IMR-90 (cell line): ENCODE measurements around the gene RORC. TPM values are rescaled to one million over a fixed set of nuclear protein-coding genes. Genes with fewer than 3 reads are reported as not detected.
A peak's percentile ranks its signal among the peaks of the same experiment; 100 is the strongest.

ENCODE experiments used
- ATAC-seq: fragments of 200-7000 bp; cut with Tn5 transposase; 2 replicates; pipeline ENCODE4 v1.9.1; 2020; ENCODE audit warnings: low read depth, mild to moderate bottlenecking, moderate library complexity
- BruUV-seq: library from RNA; stranded (reverse); fragments of 400-500 nt; replicated peaks from 2 replicates; lab custom pipeline; 2021; lab: Mats Ljungman, UMichigan
- CTCF ChIA-PET: fragments of 300-600 bp; formaldehyde crosslinking; extraction: SDS; loops from one replicate; lab custom pipeline; 2021; ENCODE audit warnings: antibody characterized with exemption; lab: Yijun Ruan, JAX
- POLR2A ChIA-PET: fragments of 300-600 bp; sonication (Branson Sonifier 250); formaldehyde crosslinking; loops from one replicate; lab custom pipeline; 2022; ENCODE audit warnings: antibody characterized with exemption; ENCODE audit not compliant: unreplicated experiment; lab: Charles Lee
- DNase-seq: peaks from one replicate; pipeline ENCODE4 v3.0.0; 2013
- H2AFZ ChIP-seq: replicated peaks from 2 replicates; pipeline ENCODE3; 2013; ENCODE audit warnings: low read length, mild to moderate bottlenecking; ENCODE audit not compliant: poor library complexity
- H2AK5ac ChIP-seq: 2 replicates; pipeline ENCODE4 v1.6.1; 2013; ENCODE audit warnings: low read depth, low read length, inconsistent platforms
- H2AK9ac ChIP-seq: replicated peaks from 2 replicates; pipeline ENCODE3; 2013; ENCODE audit warnings: mild to moderate bottlenecking, low read depth, low read length, moderate library complexity; ENCODE audit not compliant: poor library complexity
- H2BK120ac ChIP-seq: 2 replicates; pipeline ENCODE4 v1.6.1; 2013; ENCODE audit warnings: low read depth, low read length, inconsistent platforms
- H2BK15ac ChIP-seq: 3 replicates; pipeline ENCODE4 v1.6.1; 2013; ENCODE audit warnings: low read depth, low read length, inconsistent platforms
- H2BK20ac ChIP-seq: 2 replicates; pipeline ENCODE4 v1.6.1; 2013; ENCODE audit warnings: low read depth, mild to moderate bottlenecking, inconsistent platforms, low read length, moderate library complexity
- H2BK5ac ChIP-seq: 2 replicates; pipeline ENCODE4 v1.6.1; 2013; ENCODE audit warnings: mild to moderate bottlenecking, low read depth, low read length, inconsistent platforms; ENCODE audit not compliant: poor library complexity, severe bottlenecking
- H3K14ac ChIP-seq: replicated peaks from 2 replicates; pipeline ENCODE4 v1.6.1; 2013; ENCODE audit warnings: low read depth, low read length, inconsistent platforms
- H3K18ac ChIP-seq: 2 replicates; pipeline ENCODE4 v1.6.1; 2013; ENCODE audit warnings: low read depth, low read length, control low read depth
- H3K23ac ChIP-seq: 2 replicates; pipeline ENCODE4 v1.6.1; 2013; ENCODE audit warnings: low read depth, low read length, inconsistent platforms
- H3K27ac ChIP-seq: 2 replicates; pipeline ENCODE4 v1.5.1; 2013; ENCODE audit warnings: mild to moderate bottlenecking, control low read depth, low read length; ENCODE audit not compliant: insufficient read depth
- H3K27me3 ChIP-seq: 2 replicates; pipeline ENCODE4 v1.6.1; 2013; ENCODE audit warnings: low read length; ENCODE audit not compliant: control insufficient read depth, insufficient read depth
- H3K36me3 ChIP-seq: 2 replicates; pipeline ENCODE4 v1.6.1; 2013; ENCODE audit warnings: low read length, mixed read lengths; ENCODE audit not compliant: control insufficient read depth, insufficient read depth
- H3K4ac ChIP-seq: 2 replicates; pipeline ENCODE4 v1.6.1; 2013; ENCODE audit warnings: low read depth, low read length, inconsistent platforms
- H3K4me1 ChIP-seq: 2 replicates; pipeline ENCODE4 v1.6.1; 2013; ENCODE audit warnings: low read length, mixed read lengths; ENCODE audit not compliant: control insufficient read depth, insufficient read depth
- H3K4me2 ChIP-seq: 2 replicates; pipeline ENCODE4 v1.6.1; 2013; ENCODE audit warnings: low read depth, mild to moderate bottlenecking, control low read depth, low read length, moderate library complexity
- H3K4me3 ChIP-seq: 2 replicates; pipeline ENCODE4 v1.5.1; 2013; ENCODE audit warnings: low read depth, mild to moderate bottlenecking, control low read depth, low read length, moderate library complexity; ENCODE audit not compliant: insufficient read depth
- H3K56ac ChIP-seq: 2 replicates; pipeline ENCODE4 v1.6.1; 2013; ENCODE audit warnings: low read length, inconsistent platforms; ENCODE audit not compliant: insufficient read depth; ENCODE audit errors: extremely low read depth
- H3K79me1 ChIP-seq, 2 experiments: 2 replicates each; pipeline ENCODE4 v1.6.1; 2013; ENCODE audit warnings: low read length in 2 of 2, inconsistent platforms in 1 of 2, low read depth in 1 of 2
- H3K9ac ChIP-seq: 2 replicates; pipeline ENCODE4 v1.6.1; 2013; ENCODE audit warnings: low read depth, low read length, control low read depth
- H3K9me1 ChIP-seq: 2 replicates; pipeline ENCODE4 v1.6.1; 2013; ENCODE audit warnings: low read length, inconsistent platforms; ENCODE audit not compliant: insufficient read depth
- H3K9me3 ChIP-seq: 2 replicates; pipeline ENCODE4 v1.6.1; 2013; ENCODE audit warnings: low read length; ENCODE audit not compliant: control insufficient read depth, insufficient read depth
- H4K20me1 ChIP-seq: 2 replicates; pipeline ENCODE4 v1.6.1; 2013; ENCODE audit warnings: low read length, inconsistent platforms; ENCODE audit not compliant: insufficient read depth
- H4K5ac ChIP-seq: 2 replicates; pipeline ENCODE4 v1.6.1; 2013; ENCODE audit warnings: mild to moderate bottlenecking, low read depth, low read length, control low read depth
- H4K8ac ChIP-seq, 2 experiments: 2 replicates each; pipeline ENCODE4 v1.6.1; 2013; ENCODE audit warnings: low read depth in 2 of 2, low read length in 2 of 2, control low read depth in 1 of 2, inconsistent platforms in 1 of 2
- H4K91ac ChIP-seq: 2 replicates; pipeline ENCODE4 v1.6.1; 2013; ENCODE audit warnings: low read depth, low read length, inconsistent platforms; ENCODE audit not compliant: insufficient read depth
- RAD21 ChIP-seq: IDR thresholded peaks from 2 replicates; pipeline ENCODE4 v1.6.1; 2012; ENCODE audit warnings: low read length, improper control_type of control experiment
- RCOR1 ChIP-seq: IDR thresholded peaks from 2 replicates; pipeline ENCODE4 v1.6.1; 2012; ENCODE audit warnings: mild to moderate bottlenecking, low read length, improper control_type of control experiment; ENCODE audit not compliant: insufficient replicate concordance
- WGBS, 2 experiments: methylation state at CpG; one replicate each; pipeline versions ENCODE4 v1.1.5 to v1.1.7; 2013; ENCODE audit warnings: missing lambda C conversion rate in 2 of 2; ENCODE audit not compliant: insufficient read length in 1 of 2; ENCODE audit errors: extremely low coverage in 2 of 2; 5-methylcytosine and 5-hydroxymethylcytosine counted together
- dilution Hi-C: fragments of 300-500 bp; cut with HindIII; formaldehyde crosslinking; loops from one replicate; pipeline ENCODE4 v1.14.3; 2018; ENCODE audit warnings: low sequenced_read_pairs; ENCODE audit not compliant: unreplicated experiment
- in situ Hi-C: fragments of 300-500 bp; cut with MboI; formaldehyde crosslinking; loops from 3 replicates; pipeline ENCODE4 v1.14.3; 2019; ENCODE audit warnings: low sequenced_read_pairs, inconsistent platforms, mixed read lengths
- intact Hi-C: fragments of 100-400 bp; cut with micrococcal nuclease; formaldehyde crosslinking; loops from 2 replicates; pipeline ENCODE4 v1.10.0; 2022
- polyA plus RNA-seq, 3 experiments: library from polyadenylated mRNA; depleted of rRNA; stranded (reverse); fragments of >200 nt; gene quantifications; 2 replicates each; pipeline ENCODE4 v1.2.3, GENCODE V29; 2012; ENCODE audit warnings: low replicate concordance in 1 of 3
- total RNA-seq: library from RNA; depleted of rRNA; stranded (reverse); fragments of >200 nt; gene quantifications from 2 replicates; pipeline ENCODE4 v1.2.3, GENCODE V29; 2012

The RORC gene
- total and polyA plus RNA-seq, 2 of the 4 experiments (the other 2 are of a cell fraction) = not detected

GRCh38 chr1:151858886-151859665 lies 27.5 kb upstream of the RORC start:
- in situ Hi-C loops = no loop called here
- no peak overlapping the region for H4K91ac ChIP-seq
- CTCF ChIA-PET = no interaction called here

More at GRCh38 chr1:151858886-151859665, 27.5 kb upstream of the RORC start:
- no TSS peak for BruUV-seq
- Histone ChIP-seq H2BK5ac (no peak overlapping the region), H3K14ac (no peak overlapping the region), H3K4me3 (no peak overlapping the region), H2BK20ac (no peak overlapping the region), H3K4ac (no peak overlapping the region), H2BK15ac (no peak overlapping the region), H3K23ac (no peak overlapping the region), H4K8ac (no peak overlapping the region), H3K79me1 (no peaks in the 10 kb centered on the region), H3K27ac (no peak overlapping the region), H3K56ac (no peak overlapping the region), H3K9me3 (no peaks in the 10 kb centered on the region), H3K9me1 (peaks cover 4% of the 10 kb centered on the region; the same call in 1 of the 2 replicates), H2AK5ac (no peak overlapping the region), H4K5ac (no peak overlapping the region), H3K27me3 (peaks cover 16% of the 10 kb centered on the region), H2AFZ (peak overlapping the region; percentile 35), H3K4me1 (peaks cover 1% of the 10 kb centered on the region; the same call in 1 of the 2 replicates), H4K20me1 (no peaks in the 10 kb centered on the region), H3K36me3 (no peaks in the 10 kb centered on the region), H2BK120ac (no peak overlapping the region), H2AK9ac (no peak overlapping the region), H3K18ac (no peak overlapping the region), H3K4me2 (no peak overlapping the region), H3K9ac (no peak overlapping the region)
- POLR2A ChIA-PET = no interaction called here
- DNase-seq (no peak), ATAC-seq (0 out of 2 replicates have a peak, but pooled peaks have one; percentile 16)
- no peak for TF ChIP-seq RAD21
- no peak for TF ChIP-seq RCOR1
- dilution Hi-C loops (no loop called here), intact Hi-C loops (no loop called here)
- 100% methylated on average over 2 of the region's 6 CpGs; no CpG with 5 or more reads in 1 of the 2 experiments for WGBS, 2 experiments
